Peyer's patch (tissue), 4 donors: ENCODE data around the gene GABRA5.

Experiments used
- CTCF ChIP-seq, 6 experiments: fragments of 450-650 bp in 4 of 6; fragments of 200-600 bp in 2 of 6; sonication (generic) in 1 of 6; IDR thresholded peaks; one replicate each; pipeline ENCODE4 v1.5.1; 2017 to 2019; ENCODE audit warnings: antibody characterized with exemption in 6 of 6, mild to moderate bottlenecking in 3 of 6, moderate library complexity in 1 of 6
- POLR2A ChIP-seq, 2 donors: fragments of 450-650 bp; IDR thresholded peaks; one replicate each; pipeline ENCODE4 v1.5.1; 2017; ENCODE audit warnings: antibody characterized with exemption in 2 of 2, mild to moderate bottlenecking in 2 of 2, moderate library complexity in 2 of 2

GRCh38 chr15:26985050-26985449, 118.2 kb downstream of the GABRA5 start:
- TF ChIP-seq CTCF (IDR thresholded peaks at IDR 0.05) (no peak), POLR2A (IDR thresholded peaks at IDR 0.05) (no peak)
